Brain pericyte (primary cell): Measurements from ENCODE around the gene AKAP13.

ENCODE experiments used
- DNase-seq: peaks from one replicate; pipeline ENCODE4 v3.0.0-alpha.2; 2012; ENCODE audit warnings: low read depth, low spot score

The AKAP13 gene

DNA sequence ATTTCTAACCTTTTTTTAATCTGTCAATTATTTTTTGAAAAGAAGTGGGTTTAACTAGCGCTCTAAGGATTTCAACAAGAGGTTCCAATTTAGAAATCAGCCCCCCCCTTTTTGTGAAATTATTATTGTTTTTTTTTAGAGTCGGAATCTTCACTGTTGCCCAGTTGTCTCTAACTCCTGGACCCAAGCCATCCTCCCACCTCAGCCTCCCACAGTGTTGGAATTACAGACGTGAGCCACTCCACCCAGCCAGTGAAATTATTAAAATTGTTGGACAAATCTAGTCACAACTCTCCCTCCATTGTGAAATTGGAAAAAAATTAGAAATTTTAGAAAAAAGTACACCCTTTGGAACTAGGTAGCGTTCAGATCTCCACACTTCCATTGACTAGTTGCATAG lies 2.5 kb downstream of the AKAP13 start:
- no peak for DNase-seq

DNA sequence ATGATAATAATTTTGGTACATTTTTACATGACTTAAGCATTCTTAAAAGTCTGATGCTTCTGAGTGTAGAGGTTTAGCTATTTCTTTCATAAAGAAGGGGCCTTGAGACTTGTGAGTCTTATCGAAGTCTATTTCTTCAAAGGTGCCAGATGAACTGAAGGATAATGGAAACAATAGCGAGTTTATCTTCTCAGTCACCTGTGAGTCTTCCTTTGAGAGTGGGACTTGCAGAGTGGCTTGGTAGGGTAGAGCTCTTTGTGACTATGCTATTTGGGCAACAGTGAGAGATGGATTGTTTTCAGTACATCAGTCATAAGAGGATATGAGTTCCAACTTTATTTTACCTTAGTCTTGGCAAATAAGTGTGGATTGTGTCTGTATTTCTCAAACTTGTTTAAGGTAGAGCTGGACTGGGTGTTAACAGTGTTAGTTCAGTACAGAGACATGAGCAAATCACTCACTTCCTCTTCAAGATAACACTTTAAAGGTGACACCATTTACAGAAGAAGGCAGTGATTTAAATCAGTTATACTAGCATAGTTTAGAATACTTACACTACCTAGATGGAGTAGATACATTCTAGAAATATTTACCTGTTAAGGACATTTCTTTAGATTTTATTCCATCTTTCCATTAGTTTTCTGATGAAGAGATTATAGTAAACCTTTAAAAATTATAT lies 3.2 kb downstream of the AKAP13 start:
- no peak for DNase-seq

DNA sequence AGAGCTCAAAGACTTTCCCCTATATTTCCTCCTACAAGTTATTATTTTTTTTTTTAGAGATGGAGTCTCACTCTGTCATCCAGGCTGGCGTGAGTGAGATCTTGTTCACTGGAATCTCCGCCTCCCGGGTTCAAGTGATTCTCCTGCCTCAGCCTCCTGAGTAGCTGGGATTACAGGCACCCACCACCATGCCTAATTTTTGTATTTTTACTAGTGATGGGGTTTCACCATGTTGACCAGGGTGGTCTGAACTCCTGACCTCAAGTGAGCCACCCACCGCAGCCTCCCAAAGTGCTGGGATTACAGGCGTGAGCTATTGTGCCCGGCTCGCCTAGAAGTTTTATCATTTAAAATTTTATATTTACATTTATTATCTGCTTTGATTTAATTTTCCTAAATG lies 5.9 kb downstream of the AKAP13 start:
- DNase-seq, result no peak

DNA sequence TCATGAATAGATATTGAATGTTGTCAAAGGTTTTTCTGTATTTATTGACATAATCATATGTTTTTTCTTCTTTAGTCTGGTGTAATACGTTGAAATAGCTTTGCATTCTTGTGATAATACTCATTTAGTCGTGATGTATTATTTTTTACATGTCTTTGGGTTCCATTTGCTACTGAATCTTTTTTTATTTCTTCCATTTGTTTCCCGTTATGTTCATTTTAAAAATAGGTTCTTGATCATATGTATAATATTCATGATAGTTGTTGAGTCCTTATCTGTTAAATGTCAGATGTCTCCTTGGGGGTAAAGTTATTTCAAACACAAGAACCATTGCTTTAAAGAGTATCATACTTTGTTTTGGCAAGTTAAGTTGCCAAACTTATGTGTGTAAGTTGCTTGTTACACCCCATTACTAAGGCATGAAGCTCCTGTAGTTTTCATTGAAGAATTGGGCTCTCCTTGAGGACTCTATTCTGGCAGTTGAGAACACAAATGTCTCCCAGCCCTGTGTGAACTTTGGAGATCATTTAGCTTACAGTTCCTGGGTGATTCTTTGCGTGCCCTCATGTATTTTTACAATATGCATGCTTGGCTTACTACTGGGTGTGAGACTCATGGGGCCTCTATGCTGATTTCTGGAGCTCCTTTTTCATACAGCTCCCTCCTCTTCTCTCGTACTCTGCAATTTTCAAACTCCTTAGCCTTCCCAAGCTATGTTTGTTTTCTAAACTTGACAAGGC lies 8.3 kb downstream of the AKAP13 start:
- DNase-seq, result no peak

DNA sequence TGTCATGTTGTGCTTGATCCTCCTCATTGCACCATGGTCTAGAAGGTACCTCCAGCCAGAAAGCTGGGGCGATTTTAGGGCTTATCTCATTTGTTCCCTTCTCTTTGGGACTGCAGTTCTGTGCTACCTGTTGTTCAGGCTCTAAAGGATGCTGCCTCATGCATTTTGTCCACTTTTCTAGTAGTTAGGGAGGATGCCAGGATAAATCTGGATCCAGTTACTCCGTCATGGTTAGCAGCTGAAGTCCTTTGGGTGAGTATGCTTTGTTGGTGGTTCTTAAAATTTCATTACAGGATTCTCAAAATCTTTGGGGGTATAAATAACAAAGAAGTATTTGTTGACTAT lies 8.9 kb downstream of the AKAP13 start:
- DNase-seq, result no peak

DNA sequence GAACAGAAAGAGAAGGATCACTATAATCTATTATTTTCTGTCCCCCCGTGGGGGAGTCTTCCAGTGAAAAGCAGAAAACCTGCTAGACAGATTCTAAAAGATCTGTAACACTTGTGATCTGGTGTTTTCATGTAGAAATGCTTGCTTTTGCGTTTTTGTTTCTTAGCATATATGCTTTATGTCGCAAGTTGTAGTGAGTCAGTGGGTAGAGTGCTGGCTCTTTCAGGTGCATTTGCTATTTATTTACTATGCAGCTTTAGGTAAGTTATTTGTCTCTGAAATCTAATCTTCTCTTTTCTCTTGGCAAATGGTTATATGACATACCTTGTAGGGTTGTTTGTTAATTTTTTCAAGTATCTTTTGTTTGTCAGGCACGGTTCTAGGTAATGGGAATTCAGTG lies 9.4 kb downstream of the AKAP13 start:
- no peak for DNase-seq

DNA sequence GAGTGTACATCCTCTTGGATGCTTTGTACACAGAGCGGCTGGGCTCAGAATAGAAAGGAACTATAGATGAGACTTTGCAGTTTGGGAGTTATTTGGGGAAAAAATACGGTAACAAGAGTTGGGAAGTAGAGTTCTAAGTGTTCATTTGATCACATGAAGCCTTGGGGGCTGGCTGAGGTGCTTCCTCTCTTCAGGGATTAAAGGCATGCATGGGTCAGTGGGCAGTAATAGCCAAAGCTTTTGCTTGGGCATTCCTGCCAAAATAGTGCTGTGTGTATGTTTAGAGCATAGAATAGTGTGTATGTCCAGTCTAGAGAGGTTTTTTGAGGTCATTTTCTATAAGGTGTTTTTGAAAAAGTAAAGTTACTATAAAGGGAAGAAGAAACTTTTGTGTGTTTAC lies 12.8 kb downstream of the AKAP13 start:
- no peak for DNase-seq

DNA sequence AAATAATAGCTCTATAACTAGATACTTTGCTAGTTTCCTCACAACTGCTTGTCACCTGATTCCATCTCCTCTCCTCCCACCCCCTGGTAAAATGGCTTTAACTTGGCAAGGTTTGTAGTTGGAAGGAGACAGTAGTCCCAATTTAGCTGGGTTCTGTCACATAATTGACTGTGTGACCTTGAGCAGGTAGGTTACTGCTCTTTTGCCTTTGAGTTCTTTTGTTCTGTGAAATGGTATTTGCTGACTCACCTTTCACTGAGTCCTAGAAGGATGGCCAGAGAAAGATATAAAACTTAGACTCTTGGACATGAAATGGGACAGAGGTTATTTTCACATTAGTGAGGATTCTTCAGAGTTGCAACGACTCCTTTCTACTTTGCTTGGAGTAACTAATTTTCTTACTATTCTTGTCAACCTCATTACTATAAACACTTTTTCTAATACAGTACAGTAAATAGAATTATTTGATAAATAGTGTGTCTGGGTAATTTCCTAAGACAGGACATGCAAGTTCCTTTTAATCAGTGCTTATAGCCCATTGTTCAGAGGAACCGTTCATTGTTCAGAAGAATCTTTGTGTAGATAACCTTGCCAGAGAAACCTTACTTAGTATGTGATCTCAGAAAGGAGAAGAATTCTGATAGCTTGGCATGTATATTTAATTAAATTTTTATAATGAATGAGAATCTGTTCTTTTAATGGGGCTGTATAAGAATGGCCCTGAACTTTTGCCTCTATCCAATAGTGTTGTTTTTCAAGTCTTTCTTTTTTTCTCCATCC lies 14.3 kb downstream of the AKAP13 start:
- DNase-seq, result no peak

DNA sequence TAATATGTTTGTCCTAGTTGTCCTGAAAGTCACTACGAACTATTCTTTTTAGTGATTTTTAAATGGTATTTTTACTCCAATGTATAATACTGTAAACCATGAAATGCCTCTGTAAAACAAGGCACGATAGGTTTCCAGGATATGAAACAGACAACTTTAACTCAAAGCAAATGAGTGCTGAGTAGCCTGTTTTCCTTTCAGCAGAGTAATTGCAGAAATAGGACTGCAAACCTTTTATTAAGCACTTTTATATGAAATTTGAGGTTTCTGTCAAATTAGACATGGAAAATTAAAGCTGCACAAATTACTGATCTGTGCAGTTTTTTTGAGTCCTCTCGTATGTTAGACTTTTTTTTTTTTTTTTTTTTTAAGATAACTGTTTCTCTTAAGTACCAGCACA lies 16.2 kb downstream of the AKAP13 start:
- no peak for DNase-seq

DNA sequence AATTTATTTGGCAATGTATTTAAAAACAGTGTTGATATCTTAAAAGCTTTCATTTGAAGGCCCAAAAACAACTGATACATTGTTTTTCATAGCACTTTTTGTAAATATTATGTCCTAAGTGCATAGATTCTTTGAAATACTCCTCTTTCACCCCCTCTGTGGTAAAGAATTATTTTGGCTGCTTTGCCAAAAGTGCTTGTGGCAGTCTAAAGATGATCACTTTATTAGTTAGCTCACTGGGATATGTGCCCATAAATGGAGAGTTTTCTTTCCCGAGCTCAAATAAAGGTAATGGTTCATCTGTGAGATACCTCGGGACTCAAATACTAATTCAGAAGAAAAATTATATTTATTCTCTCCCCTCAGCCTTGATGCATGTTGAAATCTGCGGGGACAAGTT lies 16.7 kb downstream of the AKAP13 start:
- DNase-seq, result no peak

DNA sequence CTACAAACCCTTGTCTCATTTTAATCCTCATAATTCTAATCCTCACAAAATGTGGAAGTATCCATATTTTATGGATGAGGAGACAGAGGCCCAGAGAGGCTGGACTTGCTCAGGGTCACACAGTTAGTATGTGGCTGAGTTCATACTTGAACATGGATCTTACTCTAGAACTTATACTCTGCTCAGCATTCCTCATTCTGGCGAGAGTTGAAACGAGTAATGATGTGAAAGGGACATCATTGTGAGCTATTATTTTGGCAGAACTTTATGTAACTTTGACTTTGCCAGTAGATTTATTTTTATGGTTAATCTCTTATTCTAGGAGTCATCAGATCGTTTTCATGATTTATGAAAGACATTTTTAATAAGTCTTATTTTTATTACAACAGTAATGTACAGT lies 17.5 kb downstream of the AKAP13 start:
- no peak for DNase-seq

DNA sequence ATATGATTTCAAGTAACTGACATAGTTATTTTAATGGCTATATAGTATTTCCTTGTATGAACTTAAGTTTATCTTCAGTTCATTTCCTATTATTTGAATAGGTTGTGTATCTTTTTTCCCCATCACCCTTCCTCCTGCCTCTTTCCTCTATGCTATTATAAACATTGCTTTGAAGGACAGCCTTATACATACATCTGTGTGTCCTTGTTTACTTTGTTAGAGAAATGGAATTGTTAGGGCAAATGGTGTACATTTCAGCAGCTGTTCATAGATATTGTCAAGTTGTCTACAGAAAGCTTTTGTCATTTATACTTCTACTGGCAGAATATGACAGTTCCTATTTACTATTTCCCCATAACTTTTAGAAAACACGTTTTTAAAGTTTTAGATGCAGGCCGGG lies 18.4 kb downstream of the AKAP13 start:
- no peak for DNase-seq

DNA sequence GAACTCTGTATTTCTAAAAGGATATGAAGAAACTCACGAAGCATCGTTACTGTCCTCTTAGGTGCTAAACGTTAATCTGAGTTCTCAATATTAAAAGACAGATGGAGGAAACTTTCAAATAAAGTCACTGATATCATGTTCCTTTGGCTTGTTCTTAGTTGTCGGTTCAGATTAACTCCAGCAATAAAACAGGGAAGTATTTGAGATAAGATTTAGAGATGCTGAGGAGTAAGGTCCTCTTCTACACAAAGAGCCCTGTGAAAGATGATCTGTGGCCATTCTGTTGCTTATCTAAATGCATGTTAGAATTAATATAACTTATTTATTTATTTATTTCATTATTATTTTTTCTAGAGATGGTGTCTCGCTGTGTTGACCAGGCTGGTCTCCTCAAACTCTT lies 19.2 kb downstream of the AKAP13 start:
- no peak for DNase-seq

DNA sequence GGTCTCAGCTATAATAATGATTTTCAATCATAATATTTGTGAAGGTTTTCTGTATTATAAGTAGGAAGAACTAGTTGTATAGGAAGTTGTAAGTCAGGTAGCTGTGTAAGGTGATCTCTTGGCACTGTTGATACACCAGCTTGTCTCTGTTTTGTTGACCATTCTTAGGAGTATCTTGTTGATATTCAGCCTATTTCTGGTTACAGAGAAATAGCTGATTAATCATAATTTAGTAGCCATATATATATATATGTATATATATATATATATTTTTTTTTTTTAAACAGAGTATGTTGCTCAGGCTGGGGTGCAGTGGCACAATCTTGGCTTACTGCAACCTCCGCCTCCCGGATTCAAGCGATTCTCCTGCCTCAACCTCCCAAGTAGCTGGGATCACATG lies 20.2 kb downstream of the AKAP13 start:
- DNase-seq, result no peak

DNA sequence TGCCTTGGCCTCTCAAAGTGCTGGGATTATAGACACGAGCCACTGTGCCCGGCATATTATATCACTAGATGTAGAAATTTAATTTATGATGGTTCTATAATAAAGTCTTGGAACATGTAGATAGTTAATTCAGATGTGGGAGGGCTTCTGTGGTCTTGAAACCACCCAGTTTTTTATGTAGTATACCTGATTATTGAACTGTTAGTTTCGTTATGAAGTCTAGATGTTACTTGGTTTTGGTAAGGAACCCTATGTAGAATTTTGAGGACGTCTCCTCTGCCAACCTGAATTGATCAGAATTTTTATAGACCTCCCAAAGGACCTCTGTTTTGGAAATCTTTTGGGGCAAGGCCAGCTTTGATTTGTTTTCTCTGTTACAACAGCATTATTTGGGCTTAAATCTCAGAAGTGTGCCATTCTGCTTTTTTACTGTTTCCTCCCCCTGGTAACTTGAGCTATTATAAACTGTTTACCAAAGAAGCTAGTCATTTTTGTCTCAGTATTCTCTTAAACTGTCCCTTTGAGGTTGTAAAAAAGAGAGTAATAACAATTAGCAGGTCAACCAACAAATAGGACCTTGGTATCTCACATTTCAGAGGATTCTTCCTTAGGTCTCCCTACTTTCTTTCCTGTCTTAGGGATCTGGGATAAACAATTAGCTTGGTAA lies 20.8 kb downstream of the AKAP13 start:
- no peak for DNase-seq

DNA sequence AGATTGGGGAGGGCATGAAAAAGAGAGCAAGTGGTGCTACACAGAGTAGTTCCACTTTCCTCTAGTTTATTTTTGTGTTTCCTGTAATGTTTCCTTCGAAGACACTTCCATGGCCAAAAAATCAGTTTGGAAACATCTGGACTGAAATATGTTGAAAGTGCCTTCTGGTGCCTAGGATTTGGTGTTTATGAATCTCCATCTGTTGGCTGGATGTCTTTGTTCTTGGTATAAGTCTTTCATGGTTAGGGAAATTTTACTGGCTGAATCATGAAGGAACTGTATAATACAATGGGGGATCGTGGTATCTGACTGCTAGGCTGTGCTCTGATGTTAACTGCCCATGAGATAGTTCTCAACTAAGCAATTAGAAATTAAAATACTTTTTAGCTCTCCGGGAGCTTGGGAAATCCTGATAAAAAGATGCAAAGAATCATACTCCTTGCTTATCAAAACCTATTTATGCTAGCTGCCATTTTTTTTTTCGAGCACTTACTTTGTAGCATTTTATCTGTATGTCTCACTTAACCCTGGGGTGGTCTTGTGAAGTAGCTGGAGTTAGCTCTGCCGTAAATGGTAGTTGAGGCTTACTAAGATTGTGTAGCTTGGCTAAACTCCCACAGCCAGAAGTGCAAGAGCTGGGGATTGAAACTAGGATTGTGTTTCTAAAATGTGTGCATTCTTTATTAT lies 21.9 kb downstream of the AKAP13 start:
- DNase-seq, result no peak

DNA sequence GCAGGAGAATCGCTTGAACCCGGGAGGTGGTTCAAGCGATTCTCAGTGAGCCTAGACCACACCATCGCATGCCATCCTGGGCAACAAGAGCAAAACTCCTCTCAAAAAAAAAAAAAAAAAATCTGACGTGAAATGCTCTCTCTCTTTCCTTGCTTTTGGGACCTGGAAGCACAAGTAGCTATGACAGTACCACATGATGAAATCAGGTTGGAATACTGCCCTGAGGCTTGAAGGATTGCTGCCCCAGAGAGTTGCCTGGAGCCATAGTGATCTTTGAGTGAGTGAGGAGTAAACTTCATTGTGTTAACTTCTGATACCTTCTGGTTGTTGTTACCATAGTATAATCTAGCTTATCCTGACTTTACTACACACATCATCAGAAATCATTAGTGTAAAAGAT lies 23.3 kb downstream of the AKAP13 start:
- no peak for DNase-seq

DNA sequence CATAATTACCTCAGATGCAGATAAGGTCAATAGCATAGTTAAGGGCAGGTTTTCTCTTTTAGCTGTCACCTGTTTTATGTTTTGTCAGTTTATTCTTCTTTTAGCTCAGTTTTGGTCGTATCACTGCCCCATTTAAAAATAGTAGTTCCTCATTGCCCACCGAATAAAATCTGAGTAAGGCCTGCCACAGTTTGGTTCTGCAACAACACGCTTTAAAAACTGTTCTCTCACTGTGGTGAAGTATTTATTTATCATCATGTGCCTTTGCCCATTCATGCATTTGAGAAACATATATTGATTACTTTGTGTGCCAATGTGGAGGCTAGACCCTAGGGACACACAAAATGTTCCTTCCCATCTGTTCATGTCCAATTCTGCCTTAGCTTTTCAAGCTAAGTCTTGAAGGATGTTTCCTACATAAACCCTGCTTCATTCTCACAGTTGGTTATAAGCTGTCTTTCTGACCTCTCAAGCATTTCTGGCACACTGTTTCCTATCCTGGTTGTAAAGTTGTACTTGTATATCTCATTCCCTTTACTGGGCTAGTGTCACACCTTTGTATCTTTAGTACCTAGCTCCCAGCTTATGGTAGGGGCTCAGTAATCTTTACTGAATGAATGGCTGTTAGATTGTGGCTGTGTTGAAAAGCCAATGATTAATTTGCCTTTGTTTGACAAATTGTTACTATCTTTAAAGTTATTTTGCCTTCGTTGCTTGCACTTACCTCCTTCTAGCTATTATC lies 23.9 kb downstream of the AKAP13 start:
- no peak for DNase-seq

DNA sequence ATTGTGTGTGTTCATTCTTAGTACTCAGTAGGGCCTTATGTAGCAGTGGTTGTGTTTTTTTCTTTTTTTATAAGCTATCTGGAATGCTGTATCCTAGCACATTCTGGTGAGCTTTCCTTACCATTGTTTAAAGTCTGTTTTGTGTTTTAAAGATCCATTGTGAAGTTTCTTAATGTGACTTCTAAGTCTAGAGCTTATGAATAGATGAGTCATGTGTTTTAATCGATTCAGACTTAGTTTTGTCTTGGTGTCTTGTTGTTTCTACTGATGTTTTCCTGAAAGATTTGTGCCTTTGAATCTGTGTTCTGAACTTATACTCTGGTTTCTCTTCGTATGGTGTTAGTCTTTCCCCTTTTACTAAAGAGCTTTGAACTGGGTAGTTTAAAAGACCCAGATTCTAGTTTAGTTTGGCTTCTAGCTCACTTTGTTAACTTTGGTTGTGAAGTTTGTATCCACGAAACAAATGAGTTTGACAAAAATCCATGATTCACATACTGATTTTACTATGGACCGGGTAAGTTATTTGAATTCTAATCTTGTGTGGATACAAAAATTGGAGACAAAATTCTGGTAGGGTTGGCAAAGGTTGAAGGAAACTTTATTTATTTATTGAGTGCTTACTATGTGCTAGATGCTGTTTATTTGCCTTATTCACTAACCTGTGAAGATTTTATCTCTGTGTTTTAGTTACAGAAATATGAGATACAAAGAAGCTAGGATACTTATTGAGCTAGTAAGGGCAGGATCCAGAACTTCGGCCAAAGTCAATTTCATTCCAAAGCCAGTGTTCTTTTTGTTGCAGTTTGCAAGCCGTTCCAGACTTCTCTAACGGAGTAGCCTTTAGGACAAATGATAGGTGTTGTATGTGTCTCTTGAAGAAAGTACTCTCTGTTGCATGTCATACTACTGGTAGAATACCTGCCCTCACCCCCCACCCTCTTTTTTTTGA lies 24.8 kb downstream of the AKAP13 start:
- DNase-seq, result no peak

DNA sequence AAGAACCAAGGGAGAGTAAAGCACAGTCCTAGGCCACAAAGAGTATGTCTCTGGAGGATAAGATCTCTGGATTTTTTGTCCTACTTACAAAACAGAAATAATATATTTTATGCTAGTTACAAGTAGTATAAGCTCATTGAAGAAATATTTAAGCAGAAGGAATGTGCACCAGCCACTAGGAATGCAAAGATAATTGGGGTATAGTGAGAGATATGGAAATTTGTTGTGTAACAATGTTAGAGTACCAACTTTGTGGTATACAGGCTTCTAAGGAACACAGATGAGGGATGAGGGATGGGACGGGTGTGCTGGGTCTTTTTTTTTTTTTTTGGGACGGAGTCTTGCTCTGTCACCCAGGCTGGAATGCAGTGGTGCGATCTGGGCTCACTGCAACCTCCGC lies 26.5 kb downstream of the AKAP13 start:
- no peak for DNase-seq
